Tibial nerve (tissue), 4 donors: ENCODE measurements around the gene SPATA6L. TPM values are rescaled to one million over a fixed set of nuclear protein-coding genes. Genes with fewer than 3 reads are reported as not detected.
A peak's percentile ranks its signal among the peaks of the same experiment; 100 is the strongest.

Experiments
- DNase-seq, 2 donors: peaks; one replicate each; pipeline ENCODE4 v3.0.0-alpha.2; 2019; ENCODE audit warnings: low spot score in 2 of 2
- H3K27ac ChIP-seq, 4 donors: fragments of 200-600 bp; sonication (generic) in 3 of 4; one replicate each; pipeline ENCODE4 v1.5.1; 2017 to 2019; ENCODE audit warnings: mild to moderate bottlenecking in 1 of 4
- H3K27me3 ChIP-seq, 2 donors: fragments of 200-600 bp; sonication (generic) in 1 of 2; one replicate each; pipeline versions ENCODE4 v1.5.1 to v1.6.0; 2017 to 2019
- H3K36me3 ChIP-seq, 3 donors: fragments of 200-600 bp; sonication (generic); one replicate each; pipeline ENCODE4 v1.5.1; 2018 to 2019
- H3K4me1 ChIP-seq, 4 donors: fragments of 200-600 bp; sonication (generic) in 3 of 4; one replicate each; pipeline ENCODE4 v1.5.1; 2017 to 2019
- H3K4me3 ChIP-seq, 4 donors: fragments of 200-600 bp; sonication (generic) in 3 of 4; one replicate each; pipeline ENCODE4 v1.5.1; 2017 to 2019; ENCODE audit warnings: mild to moderate bottlenecking in 1 of 4, moderate library complexity in 1 of 4
- H3K9me3 ChIP-seq, 4 donors: fragments of 200-600 bp; sonication (generic) in 3 of 4; one replicate each; pipeline ENCODE4 v1.5.1; 2017 to 2019
- CTCF ChIP-seq, 5 experiments: fragments of 200-600 bp in 3 of 5; fragments of 450-650 bp in 2 of 5; sonication (generic) in 3 of 5; IDR thresholded peaks; one replicate each; pipeline ENCODE4 v1.5.1; 2016 to 2019; ENCODE audit warnings: antibody characterized with exemption in 5 of 5, mild to moderate bottlenecking in 3 of 5, moderate library complexity in 2 of 5
- EP300 ChIP-seq, 2 donors: sonication (generic); formaldehyde crosslinking; IDR thresholded peaks; one replicate each; pipeline ENCODE4 v1.6.1; 2017; ENCODE audit warnings: antibody characterized with exemption in 2 of 2, mild to moderate bottlenecking in 1 of 2
- POLR2A ChIP-seq, 2 donors: fragments of 450-650 bp; IDR thresholded peaks; one replicate each; pipeline ENCODE4 v1.6.1; 2017; ENCODE audit warnings: antibody characterized with exemption in 2 of 2, mild to moderate bottlenecking in 2 of 2, moderate library complexity in 2 of 2
- WGBS, 2 donors: methylation state at CpG; one replicate each; pipeline ENCODE4 v1.1.5; 2018; 5-methylcytosine and 5-hydroxymethylcytosine counted together
- total RNA-seq, 4 donors: library from RNA; depleted of rRNA; stranded (reverse); fragments of >200 nt; gene quantifications; one replicate each; pipeline ENCODE4 v1.1.0, GENCODE V29; 2016

SPATA6L gene
- total RNA-seq, 4 donors from 2014 or later = 1.3 to 5.4 (median 3.8) TPM

- 86 to 87% methylated on average over 4 of the region's 4 CpGs for WGBS, 2 donors
- peak overlapping the region in 1 of 4 donors; percentile 51 for H3K27ac ChIP-seq
- peaks cover 0 to 38% (median 0%) of the 10 kb centered on the region in 3 donors for H3K36me3 ChIP-seq
- no peak for DNase-seq
- no peaks in the 10 kb centered on the region for H3K9me3 ChIP-seq
- TF ChIP-seq POLR2A (IDR thresholded peaks at IDR 0.05) (no peak), EP300 (IDR thresholded peaks at IDR 0.05) (no peak), CTCF (IDR thresholded peaks at IDR 0.05) (no peak)
- H3K27me3 ChIP-seq = no peaks in the 10 kb centered on the region
- no peak overlapping the region for H3K4me3 ChIP-seq
- peaks cover 0 to 65% (median 6%) of the 10 kb centered on the region in 4 donors for H3K4me1 ChIP-seq
Observed at GRCh38 chr9:4686112-4686511, 19.8 kb upstream of the SPATA6L start.

GRCh38 chr9:4684820-4685219, 18.5 kb upstream of the SPATA6L start:
- no peak overlapping the region for H3K4me3 ChIP-seq
- DNase-seq = no peak
- H3K36me3 ChIP-seq = peaks cover 0 to 29% (median 0%) of the 10 kb centered on the region in 3 donors
- peaks cover 0 to 71% (median 14%) of the 10 kb centered on the region in 4 donors for H3K4me1 ChIP-seq
- H3K27me3 ChIP-seq = no peaks in the 10 kb centered on the region
- TF ChIP-seq EP300 (IDR thresholded peaks at IDR 0.05) = no peak
- TF ChIP-seq POLR2A (IDR thresholded peaks at IDR 0.05) = no peak
- TF ChIP-seq CTCF (IDR thresholded peaks at IDR 0.05) = no peak
- WGBS, 2 donors = 86 to 87% methylated on average over 4 of the region's 4 CpGs
- no peaks in the 10 kb centered on the region for H3K9me3 ChIP-seq
- H3K27ac ChIP-seq = no peak overlapping the region

GRCh38 chr9:4680750-4681149, 14.5 kb upstream of the SPATA6L start:
- no peaks in the 10 kb centered on the region for H3K27me3 ChIP-seq
- WGBS, 2 donors = 36 to 38% methylated on average over 2 of the region's 2 CpGs
- no peaks in the 10 kb centered on the region for H3K9me3 ChIP-seq
- peak overlapping the region; percentile 83 to 92 (median 87) for H3K4me3 ChIP-seq
- peak overlapping the region; percentile 91 to 98 (median 98) for H3K27ac ChIP-seq
- no peak for DNase-seq
- H3K4me1 ChIP-seq = peaks cover 0 to 49% (median 15%) of the 10 kb centered on the region in 4 donors
- peaks cover 0 to 12% (median 0%) of the 10 kb centered on the region in 3 donors for H3K36me3 ChIP-seq
- TF ChIP-seq CTCF (IDR thresholded peaks at IDR 0.05) (no peak), EP300 (IDR thresholded peaks at IDR 0.05) (no peak), POLR2A (IDR thresholded peaks at IDR 0.05) (no peak)

GRCh38 chr9:4680173-4680525, 13.9 kb upstream of the SPATA6L start:
- peak overlapping the region; percentile 91 to 98 (median 98) for H3K27ac ChIP-seq
- TF ChIP-seq CTCF (IDR thresholded peaks at IDR 0.05) = no peak
- TF ChIP-seq POLR2A (IDR thresholded peaks at IDR 0.05) = no peak
- no peak for TF ChIP-seq EP300 (IDR thresholded peaks at IDR 0.05)
- no peaks in the 10 kb centered on the region for H3K9me3 ChIP-seq
- no peaks in the 10 kb centered on the region for H3K27me3 ChIP-seq
- H3K4me1 ChIP-seq = peaks cover 0 to 45% (median 15%) of the 10 kb centered on the region in 4 donors
- 1% methylated on average over 10 of the region's 10 CpGs for WGBS, 2 donors
- H3K36me3 ChIP-seq = peaks cover 0 to 6% (median 0%) of the 10 kb centered on the region in 3 donors
- DNase-seq = no peak
- peak overlapping the region; percentile 83 to 92 (median 87) for H3K4me3 ChIP-seq

- 0% methylated on average over 54 to 55 of the region's 66 CpGs for WGBS, 2 donors
- H3K27me3 ChIP-seq = no peaks in the 10 kb centered on the region
- H3K9me3 ChIP-seq = no peaks in the 10 kb centered on the region
- DNase-seq = peak; percentile 96 to 98
- H3K4me3 ChIP-seq = peak within 1 kb of the TSS; percentile 83 to 92 (median 87)
- TF ChIP-seq CTCF (IDR thresholded peaks at IDR 0.05) (peak; percentile 50 to 94 (median 70)), POLR2A (IDR thresholded peaks at IDR 0.05) (peak; percentile 90 to 98), EP300 (IDR thresholded peaks at IDR 0.05) (peak; percentile 85 to 99)
- H3K4me1 ChIP-seq = peaks cover 0 to 39% (median 15%) of the 10 kb centered on the region in 4 donors
- no peaks in the 10 kb centered on the region for H3K36me3 ChIP-seq
- H3K27ac ChIP-seq = peak within 1 kb of the TSS; percentile 91 to 98 (median 98)
Observed at GRCh38 chr9:4679268-4680172, 13.2 kb upstream of the SPATA6L start, which contains the start of gene CDC37L1. TSS of gene CDC37L1 (plus strand) at chr9:4679569. CDS start at chr9:4679768, 199 bp downstream.
